Epithelial cell of prostate (primary cell): Measurements from ENCODE around the gene PGAM2.

Source experiments
- DNase-seq: peaks from one replicate; pipeline ENCODE4 v3.0.0-alpha.2; 2011; ENCODE audit warnings: low read depth, low spot score
- H3K27ac ChIP-seq: fragments of 450-650 bp; 2 replicates; pipeline ENCODE4 v1.5.1; 2017; ENCODE audit warnings: mild to moderate bottlenecking

The PGAM2 gene

GRCh38 chr7:44065431-44066110 lies at the start of gene PGAM2:
PGAM2 (minus strand) TSS chr7:44065567; CDS start chr7:44065529, 38 bp downstream.
- DNase-seq: no peak
- H3K27ac ChIP-seq: no peak within 1 kb of the TSS

- DNase-seq: no peak
Observed at GRCh38 chr7:44114586-44115310, 49.4 kb upstream of the PGAM2 start.

GRCh38 chr7:44113764-44114354 lies 48.5 kb upstream of the PGAM2 start:
- H3K27ac ChIP-seq: no peak overlapping the region
- DNase-seq: no peak

More at GRCh38 chr7:44114586-44115310, 49.4 kb upstream of the PGAM2 start:
- H3K27ac ChIP-seq: no peak overlapping the region

- DNase-seq: no peak
- no peak overlapping the region for H3K27ac ChIP-seq
Observed at GRCh38 chr7:44112997-44113763, 47.8 kb upstream of the PGAM2 start.

- H3K27ac ChIP-seq: no peak overlapping the region
- no peak for DNase-seq
Observed at GRCh38 chr7:44112231-44112996, 47.0 kb upstream of the PGAM2 start.

- H3K27ac ChIP-seq: no peak overlapping the region
- no peak for DNase-seq
Observed at GRCh38 chr7:44111761-44112160, 46.4 kb upstream of the PGAM2 start.

- DNase-seq: no peak
- no peak overlapping the region for H3K27ac ChIP-seq
Observed at GRCh38 chr7:44110719-44111635, 45.6 kb upstream of the PGAM2 start.

GRCh38 chr7:44109991-44110390 lies 44.6 kb upstream of the PGAM2 start:
- DNase-seq: no peak
- no peak overlapping the region for H3K27ac ChIP-seq

- no peak for DNase-seq
- no peak overlapping the region for H3K27ac ChIP-seq
Observed at GRCh38 chr7:44108768-44109750, 43.7 kb upstream of the PGAM2 start.

GRCh38 chr7:44107961-44108767 lies 42.8 kb upstream of the PGAM2 start:
- no peak overlapping the region for H3K27ac ChIP-seq
- no peak for DNase-seq

GRCh38 chr7:44107116-44107960 lies 42.0 kb upstream of the PGAM2 start:
- no peak overlapping the region for H3K27ac ChIP-seq
- no peak for DNase-seq

- no peak overlapping the region for H3K27ac ChIP-seq
Observed at GRCh38 chr7:44106311-44107065, 41.1 kb upstream of the PGAM2 start.

GRCh38 chr7:44105832-44106231 lies 40.5 kb upstream of the PGAM2 start:
- no peak overlapping the region for H3K27ac ChIP-seq
- no peak for DNase-seq

More at GRCh38 chr7:44106311-44107065, 41.1 kb upstream of the PGAM2 start:
- no peak for DNase-seq

GRCh38 chr7:44104860-44105771 lies 39.7 kb upstream of the PGAM2 start:
- no peak for DNase-seq
- H3K27ac ChIP-seq: no peak overlapping the region
